Immature natural killer cell (primary cell): ENCODE results near the gene KCNIP4. TPM values are rescaled to one million over a fixed set of nuclear protein-coding genes. Genes with fewer than 3 reads are reported as not detected.

ENCODE experiments used
- DNase-seq, 3 donors: peaks; one replicate each; pipeline ENCODE4 v3.0.0; 2022; ENCODE audit warnings: mixed read lengths in 1 of 3
- H3K27ac Mint-ChIP-seq, 6 donors: one replicate each; pipeline ENCODE4 v1.8.0; 2020; ENCODE audit warnings: mixed read lengths in 6 of 6, mild to moderate bottlenecking in 5 of 6, inconsistent platforms in 4 of 6, moderate library complexity in 3 of 6
- H3K27me3 Mint-ChIP-seq, 3 donors: one replicate each; pipeline ENCODE4 v1.8.0; 2020 to 2021; ENCODE audit warnings: low read depth in 3 of 3, mild to moderate bottlenecking in 3 of 3, mixed read lengths in 3 of 3, moderate library complexity in 3 of 3, inconsistent platforms in 1 of 3
- H3K36me3 Mint-ChIP-seq, 3 donors: one replicate each; pipeline ENCODE4 v1.8.0; 2020; ENCODE audit warnings: mixed read lengths in 3 of 3, inconsistent platforms in 2 of 3, mild to moderate bottlenecking in 2 of 3
- H3K4me1 Mint-ChIP-seq, 2 donors: one replicate each; pipeline ENCODE4 v1.8.0; 2020; ENCODE audit warnings: inconsistent platforms in 2 of 2, mild to moderate bottlenecking in 2 of 2, mixed read lengths in 2 of 2, moderate library complexity in 1 of 2
- H3K4me3 Mint-ChIP-seq, 5 donors: one replicate each; pipeline ENCODE4 v1.8.0; 2020; ENCODE audit warnings: mild to moderate bottlenecking in 5 of 5, mixed read lengths in 5 of 5, inconsistent platforms in 3 of 5, moderate library complexity in 3 of 5
- H3K9me3 Mint-ChIP-seq, 6 donors: one replicate each; pipeline ENCODE4 v1.8.0; 2020; ENCODE audit warnings: mild to moderate bottlenecking in 6 of 6, mixed read lengths in 6 of 6, inconsistent platforms in 4 of 6, moderate library complexity in 3 of 6
- polyA plus RNA-seq, 3 donors: library from polyadenylated mRNA; unstranded; fragments of 300-500 nt; fragmentation: Illumina TruSeq; gene quantifications; one replicate each; pipeline ENCODE4 v1.2.3, GENCODE V29; 2021

Gene KCNIP4
- polyA plus RNA-seq, 3 donors from 2014 or later, result 0.10 TPM; not detected in 2

- H3K36me3 Mint-ChIP-seq, result no peaks in the 10 kb centered on the region
Observed at GRCh38 chr4:21271439-21272052, 677.0 kb downstream of the KCNIP4 start.

DNA sequence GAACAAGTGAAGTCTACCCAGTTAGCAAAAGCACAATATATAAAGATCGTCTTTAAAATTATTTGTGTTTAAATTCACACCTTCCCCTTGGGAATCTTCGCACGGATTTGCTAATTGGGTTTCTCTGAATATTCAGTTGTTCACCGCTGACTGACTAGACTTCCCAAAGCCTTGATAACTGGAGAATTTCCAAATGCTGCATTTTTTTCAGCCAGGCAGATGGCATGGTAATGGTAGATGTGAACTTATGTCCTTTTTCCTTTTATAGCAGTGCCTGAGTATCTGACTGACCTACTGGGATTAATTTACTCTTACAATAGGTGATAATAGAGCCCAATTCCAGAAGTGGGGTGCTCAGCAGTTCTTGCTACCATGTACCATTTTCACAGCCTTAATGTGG lies 700.2 kb downstream of the KCNIP4 start:
- no peaks in the 10 kb centered on the region for H3K4me1 Mint-ChIP-seq
- DNase-seq, result no peak
- H3K36me3 Mint-ChIP-seq, result no peaks in the 10 kb centered on the region
- H3K9me3 Mint-ChIP-seq, result peaks cover 0 to 6% (median 2%) of the 10 kb centered on the region in 6 donors
- H3K27ac Mint-ChIP-seq, result no peak overlapping the region
- H3K4me3 Mint-ChIP-seq, result no peak overlapping the region
- peaks cover 0 to 2% (median 0%) of the 10 kb centered on the region in 3 donors for H3K27me3 Mint-ChIP-seq

More at GRCh38 chr4:21271439-21272052, 677.0 kb downstream of the KCNIP4 start:
- no peak for DNase-seq
- H3K27me3 Mint-ChIP-seq, result peaks cover 0 to 10% (median 2%) of the 10 kb centered on the region in 3 donors
- no peak overlapping the region for H3K4me3 Mint-ChIP-seq
- H3K27ac Mint-ChIP-seq, result no peak overlapping the region
- H3K4me1 Mint-ChIP-seq, result no peaks in the 10 kb centered on the region
- H3K9me3 Mint-ChIP-seq, result peaks cover 0 to 9% (median 4%) of the 10 kb centered on the region in 6 donors

DNA sequence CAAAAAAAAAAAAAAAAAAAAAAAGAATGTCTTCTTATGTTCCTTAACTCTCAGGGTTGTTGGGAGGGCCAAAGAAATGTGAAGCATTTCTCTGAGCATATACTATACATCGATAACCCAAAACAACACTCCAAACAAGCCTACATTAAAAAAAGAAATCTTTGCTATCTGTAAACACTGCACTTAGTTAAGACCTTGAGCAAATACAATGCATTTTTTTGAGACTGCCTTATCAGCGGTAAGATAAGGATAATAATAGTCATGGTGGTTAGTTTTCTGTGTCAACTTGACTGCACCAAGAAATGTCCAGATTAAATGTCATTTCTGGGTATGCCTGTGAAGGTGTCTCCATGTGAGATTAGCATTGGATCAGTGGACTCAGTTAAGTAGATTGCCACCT lies 706.4 kb downstream of the KCNIP4 start:
- Mint-ChIP-seq H3K9me3 (peaks cover 0 to 6% (median 3%) of the 10 kb centered on the region in 6 donors), H3K4me1 (no peaks in the 10 kb centered on the region), H3K27me3 (peaks cover 0 to 2% (median 0%) of the 10 kb centered on the region in 3 donors), H3K36me3 (no peaks in the 10 kb centered on the region), H3K4me3 (no peak overlapping the region), H3K27ac (no peak overlapping the region)
- no peak for DNase-seq

DNA sequence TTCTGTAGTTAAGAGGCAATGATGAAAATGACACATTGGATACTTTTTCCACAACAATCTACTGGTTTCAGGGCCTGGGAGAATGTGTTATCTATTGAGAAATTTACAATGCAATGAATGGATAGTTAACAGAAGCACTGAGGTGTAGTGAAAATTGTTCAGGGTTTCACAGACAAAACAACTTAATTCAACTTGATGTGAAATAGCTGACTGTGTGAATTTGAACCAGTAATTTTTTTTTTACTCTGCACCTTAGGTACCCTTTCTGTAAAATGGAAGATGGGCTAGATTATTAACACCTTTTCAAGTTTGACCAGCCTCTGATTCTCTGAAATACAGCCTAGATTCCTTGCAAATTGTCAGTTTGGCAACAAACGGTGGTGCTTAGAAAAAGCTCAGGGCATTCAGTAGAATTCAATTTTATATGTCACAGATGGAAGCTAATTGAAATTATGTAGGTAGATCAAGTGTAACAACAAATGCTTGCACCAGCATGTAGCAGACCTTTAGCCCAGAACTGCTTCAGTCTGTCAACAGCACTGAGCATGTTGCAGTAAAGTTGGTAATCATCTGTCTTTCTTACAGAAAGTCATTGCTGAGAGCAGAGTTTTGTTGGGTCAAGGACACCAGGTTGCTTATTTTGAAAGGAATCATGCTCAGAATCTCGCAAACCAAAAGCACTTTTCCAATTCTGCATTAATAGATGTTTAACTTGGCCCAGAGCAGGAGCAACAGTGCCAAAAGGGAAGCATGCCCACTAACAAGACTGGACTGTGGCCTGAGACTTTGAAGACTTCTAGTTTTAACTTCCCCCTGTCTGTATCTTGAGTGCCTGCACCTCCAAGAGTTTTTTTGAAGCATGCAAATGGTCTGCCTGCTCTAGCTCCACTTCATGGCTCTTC lies 721.7 kb downstream of the KCNIP4 start:
- Mint-ChIP-seq H3K4me3 (no peak overlapping the region), H3K27ac (no peak overlapping the region), H3K9me3 (peaks cover 0 to 2% (median 0%) of the 10 kb centered on the region in 6 donors), H3K4me1 (no peaks in the 10 kb centered on the region), H3K27me3 (no peaks in the 10 kb centered on the region), H3K36me3 (no peaks in the 10 kb centered on the region)
- DNase-seq, result no peak

- no peak for DNase-seq
- Mint-ChIP-seq H3K27me3 (peaks cover 0 to 7% (median 2%) of the 10 kb centered on the region in 3 donors), H3K9me3 (peaks cover 0 to 3% (median 0%) of the 10 kb centered on the region in 6 donors), H3K36me3 (no peaks in the 10 kb centered on the region), H3K4me3 (no peak overlapping the region), H3K27ac (no peak overlapping the region), H3K4me1 (no peaks in the 10 kb centered on the region)
Observed at GRCh38 chr4:21211846-21212245, 736.7 kb downstream of the KCNIP4 start.

GRCh38 chr4:21209860-21210259 lies 738.7 kb downstream of the KCNIP4 start:
- no peaks in the 10 kb centered on the region for H3K4me1 Mint-ChIP-seq
- peaks cover 0 to 3% (median 0%) of the 10 kb centered on the region in 6 donors for H3K9me3 Mint-ChIP-seq
- H3K27ac Mint-ChIP-seq, result no peak overlapping the region
- no peak for DNase-seq
- peaks cover 0 to 7% (median 2%) of the 10 kb centered on the region in 3 donors for H3K27me3 Mint-ChIP-seq
- H3K36me3 Mint-ChIP-seq, result no peaks in the 10 kb centered on the region
- no peak overlapping the region for H3K4me3 Mint-ChIP-seq

DNA sequence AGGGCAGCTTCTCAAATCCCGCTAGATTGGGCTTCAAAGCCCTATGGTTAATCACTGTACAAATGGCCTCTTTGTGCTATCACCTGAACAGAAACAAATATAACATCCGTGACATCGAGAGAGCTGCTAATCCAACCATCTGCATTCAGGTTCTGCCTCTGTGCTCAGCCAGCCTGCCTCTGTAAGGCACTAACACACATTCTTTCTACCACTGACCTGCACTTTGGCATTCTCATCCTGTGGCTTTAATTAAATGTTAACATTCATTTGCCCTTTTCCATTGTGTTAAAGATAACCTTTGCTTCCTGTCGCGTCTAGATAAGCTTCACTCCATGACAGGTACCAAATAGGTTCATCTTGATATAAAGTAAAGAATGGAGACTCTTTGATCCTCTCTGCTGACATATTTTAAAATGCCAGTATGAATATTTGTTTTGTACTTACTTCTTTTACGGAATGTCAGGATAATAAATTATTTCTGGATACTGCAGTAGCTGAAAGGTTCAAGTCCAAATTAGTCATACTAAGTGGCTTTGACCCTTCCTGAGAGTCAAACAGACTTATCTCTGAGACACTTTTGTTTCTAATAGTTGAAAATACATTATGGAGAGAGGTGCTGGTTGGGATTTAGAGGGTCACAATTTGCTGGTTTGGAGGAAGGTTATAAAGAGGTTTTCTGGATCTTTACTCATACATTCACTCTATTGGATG lies 742.6 kb downstream of the KCNIP4 start:
- H3K4me3 Mint-ChIP-seq, result no peak overlapping the region
- peaks cover 0 to 3% (median 0%) of the 10 kb centered on the region in 6 donors for H3K9me3 Mint-ChIP-seq
- H3K36me3 Mint-ChIP-seq, result no peaks in the 10 kb centered on the region
- DNase-seq, result no peak
- peaks cover 0 to 5% (median 2%) of the 10 kb centered on the region in 3 donors for H3K27me3 Mint-ChIP-seq
- H3K27ac Mint-ChIP-seq, result no peak overlapping the region
- H3K4me1 Mint-ChIP-seq, result no peaks in the 10 kb centered on the region

GRCh38 chr4:21203416-21203815 lies 745.2 kb downstream of the KCNIP4 start:
- Mint-ChIP-seq H3K36me3 (no peaks in the 10 kb centered on the region), H3K27ac (no peak overlapping the region), H3K27me3 (peaks cover 0 to 5% (median 2%) of the 10 kb centered on the region in 3 donors), H3K4me1 (no peaks in the 10 kb centered on the region), H3K9me3 (peaks cover 0 to 4% (median under 1%) of the 10 kb centered on the region in 6 donors), H3K4me3 (no peak overlapping the region)
- no peak for DNase-seq

DNA sequence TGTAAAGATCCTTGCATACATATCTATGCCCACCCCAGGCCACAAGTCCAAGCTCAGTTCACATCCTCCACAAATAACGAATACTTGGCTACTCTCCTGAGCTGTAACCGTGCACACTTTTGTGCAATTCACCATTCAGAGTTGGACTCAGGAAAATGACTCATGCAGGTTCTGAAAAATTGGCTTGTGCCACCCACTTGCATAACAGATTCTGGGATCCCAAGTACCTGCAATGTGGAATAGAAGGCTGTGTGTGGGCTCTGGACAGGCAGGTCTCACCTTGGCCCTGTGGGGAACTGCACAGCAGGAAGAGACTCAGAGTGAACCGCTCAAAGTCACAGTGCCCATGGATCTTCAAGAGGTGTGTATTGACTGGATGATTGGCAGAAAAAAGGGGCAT lies 745.6 kb downstream of the KCNIP4 start:
- Mint-ChIP-seq H3K4me3 (no peak overlapping the region), H3K9me3 (peaks cover 0 to 4% (median under 1%) of the 10 kb centered on the region in 6 donors), H3K36me3 (no peaks in the 10 kb centered on the region), H3K27ac (no peak overlapping the region), H3K4me1 (no peaks in the 10 kb centered on the region), H3K27me3 (peaks cover 0 to 2% (median 2%) of the 10 kb centered on the region in 3 donors)
- DNase-seq, result no peak

DNA sequence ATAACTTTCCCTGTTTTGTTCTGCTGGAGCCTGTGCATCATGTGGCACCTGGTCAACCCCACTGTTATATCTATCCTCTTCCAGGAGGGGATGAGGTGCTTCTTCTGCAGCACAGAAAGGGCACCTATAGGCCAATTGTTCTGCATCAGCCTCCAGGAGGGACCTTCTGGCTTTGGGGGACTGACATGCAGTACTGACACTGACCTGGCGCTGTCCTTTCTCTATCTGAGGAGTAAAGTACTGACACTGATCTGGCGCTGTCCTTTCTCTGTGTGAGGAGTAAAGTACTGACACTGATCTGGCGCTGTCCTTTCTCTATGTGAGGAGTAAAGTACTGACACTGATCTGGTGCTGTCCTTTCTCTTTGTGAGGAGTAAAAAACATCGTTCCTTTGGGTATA lies 749.9 kb downstream of the KCNIP4 start:
- Mint-ChIP-seq H3K27me3 (peaks cover 0 to 3% (median 2%) of the 10 kb centered on the region in 3 donors), H3K27ac (no peak overlapping the region), H3K4me1 (no peaks in the 10 kb centered on the region), H3K36me3 (no peaks in the 10 kb centered on the region), H3K4me3 (no peak overlapping the region), H3K9me3 (peaks cover 0 to 4% (median 0%) of the 10 kb centered on the region in 6 donors)
- DNase-seq, result no peak

- H3K4me3 Mint-ChIP-seq, result no peak overlapping the region
- H3K9me3 Mint-ChIP-seq, result peaks cover 0 to 4% (median 0%) of the 10 kb centered on the region in 6 donors
- peaks cover 0 to 4% (median 2%) of the 10 kb centered on the region in 3 donors for H3K27me3 Mint-ChIP-seq
- H3K36me3 Mint-ChIP-seq, result no peaks in the 10 kb centered on the region
- DNase-seq, result no peak
- no peak overlapping the region for H3K27ac Mint-ChIP-seq
- no peaks in the 10 kb centered on the region for H3K4me1 Mint-ChIP-seq
Observed at GRCh38 chr4:21195682-21196081, 752.9 kb downstream of the KCNIP4 start.

GRCh38 chr4:21192367-21192766 lies 756.2 kb downstream of the KCNIP4 start:
- Mint-ChIP-seq H3K27ac (no peak overlapping the region), H3K4me1 (no peaks in the 10 kb centered on the region), H3K4me3 (no peak overlapping the region), H3K9me3 (no peaks in the 10 kb centered on the region), H3K36me3 (no peaks in the 10 kb centered on the region), H3K27me3 (peaks cover 0 to 4% (median 4%) of the 10 kb centered on the region in 3 donors)
- no peak for DNase-seq

GRCh38 chr4:21191317-21191716 lies 757.3 kb downstream of the KCNIP4 start:
- H3K36me3 Mint-ChIP-seq, result no peaks in the 10 kb centered on the region
- H3K4me3 Mint-ChIP-seq, result no peak overlapping the region
- no peaks in the 10 kb centered on the region for H3K9me3 Mint-ChIP-seq
- no peaks in the 10 kb centered on the region for H3K4me1 Mint-ChIP-seq
- DNase-seq, result no peak
- peaks cover 0 to 4% (median 4%) of the 10 kb centered on the region in 3 donors for H3K27me3 Mint-ChIP-seq
- no peak overlapping the region for H3K27ac Mint-ChIP-seq

- peaks cover 0 to 6% (median 5%) of the 10 kb centered on the region in 3 donors for H3K27me3 Mint-ChIP-seq
- no peak overlapping the region for H3K27ac Mint-ChIP-seq
- DNase-seq, result no peak
- H3K4me1 Mint-ChIP-seq, result no peaks in the 10 kb centered on the region
- H3K4me3 Mint-ChIP-seq, result no peak overlapping the region
- no peaks in the 10 kb centered on the region for H3K36me3 Mint-ChIP-seq
- H3K9me3 Mint-ChIP-seq, result no peaks in the 10 kb centered on the region
Observed at GRCh38 chr4:21184788-21185187, 763.8 kb downstream of the KCNIP4 start.
